Measurements from ENCODE around the gene COL28A1.
"Not testable (repeated sequence)": the region's sequence is repeated elsewhere in the genome, so short reads cannot be mapped to it uniquely, and the experiment has no call there.

Gene COL28A1

DNA sequence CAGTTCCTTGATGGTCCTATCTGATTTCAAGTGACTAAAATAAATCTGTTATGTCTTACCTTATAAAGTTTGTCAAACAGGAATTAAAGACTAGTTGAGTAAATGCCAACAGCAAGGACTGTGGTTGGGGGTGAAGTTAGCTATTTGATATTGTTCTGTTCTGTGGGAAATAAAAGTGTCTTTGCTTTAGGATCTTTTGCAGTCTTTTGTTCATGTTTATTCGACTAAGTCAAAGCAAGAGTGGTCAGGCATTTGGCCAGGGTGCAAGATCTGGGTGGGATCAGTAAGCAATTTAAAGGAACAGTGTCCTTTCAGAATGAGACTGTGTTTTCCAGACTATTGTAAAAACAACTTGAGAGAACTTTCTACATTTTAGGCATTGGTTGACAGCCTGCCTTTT lies at the start of gene COL28A1:
Gene COL28A1, minus strand, starts transcription at position 183 of the 400 bp plus-strand sequence. CDS start 2,998 bp downstream, outside the sequence.
- DNase-seq, result no peak

DNA sequence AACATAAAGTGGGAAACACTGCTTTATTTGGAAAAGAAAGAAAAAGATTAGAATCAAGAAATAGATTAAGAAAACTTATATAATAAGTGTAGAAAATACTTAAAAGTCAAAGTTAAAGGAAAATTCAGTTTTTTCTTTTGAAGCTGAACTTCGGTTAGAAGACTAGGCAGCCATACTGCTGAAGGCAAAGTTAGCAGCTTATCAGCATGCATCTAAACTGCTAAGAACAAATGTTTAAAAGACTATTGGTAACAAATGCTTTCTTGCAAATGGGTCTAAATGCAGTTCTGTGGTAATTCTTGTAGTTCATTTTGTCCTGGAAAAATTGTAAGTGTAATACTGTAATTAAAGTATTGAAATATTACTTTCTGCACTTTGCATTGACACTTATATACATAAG lies 49.0 kb upstream of the COL28A1 start:
- DNase-seq, result no peak

DNA sequence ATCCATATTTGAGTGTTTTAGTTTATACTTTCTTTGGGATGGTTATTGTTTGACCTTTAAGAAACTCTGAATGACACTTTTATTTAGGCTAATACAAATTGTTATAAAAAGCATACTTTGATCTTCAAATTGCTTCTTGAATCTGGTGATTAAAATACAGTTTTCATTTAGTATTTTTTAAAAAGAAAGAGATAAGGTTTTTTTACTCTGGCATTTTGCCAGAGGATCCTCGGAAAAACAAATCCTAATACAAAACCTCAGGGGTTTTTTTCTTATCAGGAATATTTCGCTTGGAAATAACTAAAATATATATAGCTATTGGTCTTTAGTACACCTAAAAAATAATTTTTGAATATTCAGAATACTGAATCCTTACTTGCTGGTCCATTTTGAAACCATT lies 48.1 kb upstream of the COL28A1 start:
- DNase-seq, result no peak

- no peak for DNase-seq
These were observed 46.9 kb upstream of the COL28A1 start for GRCh38 chr7:7582596-7582995.

DNA sequence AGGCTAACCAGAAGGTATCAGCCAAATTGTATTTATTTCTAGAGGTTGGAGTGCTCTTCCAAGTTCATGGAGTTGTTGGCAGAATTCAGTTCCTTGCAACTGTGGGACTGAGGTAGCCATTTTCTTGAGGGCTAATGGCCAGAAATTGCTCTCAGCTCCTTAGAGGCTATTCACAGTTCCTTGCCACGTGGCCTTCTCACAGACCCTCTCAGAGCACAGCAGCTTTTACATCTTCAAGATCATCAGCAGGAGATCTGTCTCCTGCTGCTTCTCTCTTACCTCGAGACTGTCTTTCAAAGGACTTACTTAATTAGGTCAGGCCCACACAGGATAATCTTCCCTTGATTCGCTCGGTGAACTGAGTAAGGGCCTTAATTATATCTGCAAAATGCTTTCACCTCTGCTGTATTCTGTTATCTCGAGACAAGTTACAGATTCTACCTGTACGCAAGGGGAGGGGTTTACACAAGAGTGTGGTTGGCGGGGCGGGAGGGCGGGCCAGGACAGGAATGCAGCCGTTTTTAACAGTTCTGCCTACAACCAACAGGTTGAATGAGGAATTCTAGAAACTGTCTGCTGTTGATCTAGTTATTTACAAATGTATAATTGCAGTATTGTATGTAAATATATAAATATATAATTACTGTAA lies 46.0 kb upstream of the COL28A1 start:
- no peak for DNase-seq

GRCh38 chr7:7579638-7580037 lies 44.0 kb upstream of the COL28A1 start:
- DNase-seq, result no peak

GRCh38 chr7:7577888-7578287 lies 42.2 kb upstream of the COL28A1 start:
- no peak for DNase-seq

- DNase-seq, result no peak
These were observed 40.7 kb upstream of the COL28A1 start for GRCh38 chr7:7576344-7576743.

- no peak for DNase-seq
These were observed 38.0 kb upstream of the COL28A1 start for GRCh38 chr7:7573701-7574100.

- no peak for DNase-seq
These were observed 34.9 kb upstream of the COL28A1 start for GRCh38 chr7:7570584-7570983.

GRCh38 chr7:7569615-7570014 lies 33.9 kb upstream of the COL28A1 start:
- DNase-seq, result no peak

DNA sequence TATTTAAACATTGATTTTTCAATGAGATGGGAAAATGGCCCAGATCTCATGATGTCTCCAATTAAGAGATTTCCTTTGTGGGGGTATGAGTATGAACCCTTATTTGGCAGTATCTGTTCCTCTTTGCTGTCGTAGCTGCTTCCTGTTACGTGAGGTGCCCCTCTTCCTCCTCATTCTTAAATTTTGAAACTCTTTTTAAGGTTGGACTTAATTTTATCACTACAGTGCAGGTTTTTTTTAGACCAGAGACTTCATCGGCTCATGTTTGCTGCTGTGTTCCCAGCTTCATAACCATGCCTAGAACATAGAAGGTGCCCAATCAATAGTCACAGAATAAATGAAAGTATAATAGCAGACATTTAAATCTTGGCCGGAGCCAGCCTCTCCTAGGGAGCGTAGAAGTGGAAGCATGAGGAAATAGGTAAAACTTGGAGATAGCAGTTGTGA lies 33.4 kb upstream of the COL28A1 start:
- DNase-seq, result no peak

- no peak for DNase-seq
These were observed 32.9 kb upstream of the COL28A1 start for GRCh38 chr7:7568553-7568952.

DNA sequence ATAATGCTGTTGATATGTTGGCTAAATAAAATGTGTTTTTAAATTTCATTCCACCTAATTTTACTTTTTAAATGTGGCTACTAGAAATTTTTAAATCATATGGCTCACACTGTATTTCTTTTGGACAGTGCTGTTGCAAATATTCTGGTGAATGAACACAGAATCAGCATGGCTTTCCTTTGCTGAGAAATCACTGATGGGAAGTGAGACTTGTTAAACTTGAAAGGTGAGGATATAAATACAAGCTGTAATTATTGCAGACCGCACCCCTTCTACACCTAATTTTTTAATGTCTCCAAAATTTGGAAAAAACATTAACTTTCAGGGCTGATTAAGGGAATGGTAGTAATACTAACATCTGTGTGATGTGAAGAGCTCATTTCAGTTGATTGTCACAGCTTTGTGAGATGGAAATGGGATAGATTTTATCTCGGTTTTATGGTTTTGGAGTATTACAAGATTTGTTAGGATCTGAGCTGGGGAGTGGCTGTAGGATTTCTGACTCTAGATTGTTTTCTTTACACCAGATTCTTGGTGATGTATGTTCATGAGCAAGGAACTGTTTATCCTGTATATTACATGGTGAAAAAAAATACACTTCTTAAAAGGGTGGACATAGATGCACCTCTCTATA lies 32.3 kb upstream of the COL28A1 start:
- DNase-seq, result no peak

DNA sequence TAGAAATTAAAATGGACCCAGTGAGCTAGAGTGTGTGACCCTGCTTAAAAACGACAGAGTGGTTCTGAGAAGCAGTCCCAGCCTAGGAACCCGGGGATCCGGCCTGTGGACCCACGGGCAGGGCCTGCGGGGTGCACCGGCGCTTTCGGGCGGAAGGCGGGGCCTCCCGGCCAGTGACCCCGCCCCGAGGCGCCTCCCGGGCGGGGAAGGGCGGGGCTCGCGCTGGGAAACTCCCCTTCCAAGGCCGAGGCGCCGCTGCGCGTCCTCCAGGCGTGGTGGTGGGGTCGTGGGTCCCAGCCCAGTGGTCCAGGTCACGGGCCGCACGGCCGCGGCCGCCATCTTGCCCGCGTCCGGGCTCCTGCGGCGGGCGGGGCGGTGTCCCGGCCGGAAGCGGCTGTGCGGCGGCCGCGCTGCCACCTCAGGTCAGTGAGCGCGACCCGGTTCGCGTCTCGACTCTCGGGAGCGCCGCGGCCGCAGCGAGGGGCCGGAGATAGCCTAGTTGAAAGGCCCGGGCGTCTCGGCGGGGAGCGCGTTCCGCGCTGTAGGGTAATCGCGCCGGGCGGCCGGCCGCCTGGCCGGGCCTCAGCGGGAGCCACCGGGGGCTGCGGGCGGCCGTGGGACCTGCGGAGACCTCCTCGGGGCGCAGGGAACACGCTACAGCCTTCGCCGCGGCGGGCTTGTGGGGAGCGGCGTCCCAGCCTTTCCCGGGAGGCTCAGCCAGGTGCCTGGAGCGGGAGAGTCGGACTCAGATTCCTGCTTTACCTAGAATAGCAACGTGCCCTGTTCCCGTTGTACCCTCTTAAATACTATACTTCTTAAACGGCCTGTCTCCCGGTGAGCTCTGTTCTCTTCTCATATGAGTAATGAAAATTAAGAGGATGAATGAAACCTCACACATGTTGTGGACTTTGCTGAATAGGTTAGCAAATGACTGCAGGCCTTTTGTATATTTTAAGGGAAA lies 31.3 kb upstream of the COL28A1 start, which contains the start of gene MIOS:
Gene MIOS, plus strand, starts transcription at position 234 of the 961 bp plus-strand sequence. CDS start 5,592 bp downstream, outside the sequence.
- peak; percentile 81 for DNase-seq

DNA sequence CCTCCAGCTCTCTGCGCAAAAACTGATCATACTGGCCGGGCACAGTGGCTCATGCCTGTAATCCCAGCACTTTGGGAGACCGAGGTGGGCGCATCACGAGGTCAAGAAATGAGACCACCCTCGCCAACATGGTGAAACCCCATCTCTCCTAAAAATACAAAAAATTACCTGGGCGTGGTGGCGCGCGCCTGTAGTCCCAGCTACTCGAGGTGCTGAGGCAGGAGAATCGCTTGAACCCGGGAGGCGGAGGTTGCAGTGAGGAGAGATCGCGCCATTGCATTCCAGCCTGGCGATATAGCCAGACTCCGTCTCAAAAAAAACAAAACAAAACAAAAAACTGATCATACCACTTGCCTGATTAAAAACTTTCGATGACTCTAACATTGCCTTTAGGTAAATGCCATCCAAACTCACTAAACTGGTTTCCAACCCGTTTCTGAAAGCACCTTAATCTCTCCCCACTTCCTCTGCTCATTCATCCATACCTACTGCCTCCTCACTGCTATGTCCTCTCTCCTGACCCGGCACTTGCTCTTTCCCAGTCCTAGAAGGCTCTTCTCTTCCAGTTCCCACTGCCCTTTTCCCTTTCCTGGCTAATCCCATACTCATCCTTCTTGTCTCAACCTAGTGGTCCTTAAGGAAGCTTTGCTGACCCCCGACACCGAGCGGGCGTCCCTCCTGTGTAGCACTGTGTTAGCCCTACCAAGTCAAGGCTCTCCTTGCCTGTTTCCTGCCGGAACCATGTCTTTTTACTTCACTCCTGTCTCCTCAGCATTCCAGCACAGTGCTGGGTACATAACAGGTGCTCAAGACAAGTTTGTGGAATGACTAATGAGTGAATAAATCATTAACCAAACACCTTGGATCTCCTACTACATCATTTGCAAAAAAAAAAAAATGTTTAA lies 30.3 kb upstream of the COL28A1 start:
- DNase-seq, result no peak

- DNase-seq, result no peak
These were observed 29.5 kb upstream of the COL28A1 start for GRCh38 chr7:7565018-7565680.

GRCh38 chr7:7564323-7564780 lies 28.7 kb upstream of the COL28A1 start:
- no peak for DNase-seq

- DNase-seq, result no peak
These were observed 28.1 kb upstream of the COL28A1 start for GRCh38 chr7:7563813-7564212.

GRCh38 chr7:7563269-7563668 lies 27.6 kb upstream of the COL28A1 start:
- DNase-seq, result no peak

GRCh38 chr7:7562736-7563135 lies 27.1 kb upstream of the COL28A1 start:
- DNase-seq, result no peak

GRCh38 chr7:7561591-7561990 lies 25.9 kb upstream of the COL28A1 start:
- DNase-seq, result not testable (repeated sequence)
